K562 (cell line): ENCODE measurements around the gene GCGR. TPM values are rescaled to one million over a fixed set of nuclear protein-coding genes. Genes with fewer than 3 reads are reported as not detected.

Experiments used
- ASH1L ChIP-seq: fragments of 450-650 bp; IDR thresholded peaks from 2 replicates; pipeline ENCODE4 v1.6.1; 2018; ENCODE audit warnings: borderline replicate concordance, mild to moderate bottlenecking, low read depth; ENCODE audit not compliant: partially characterized antibody
- CBX1 ChIP-seq: sonication (generic); IDR thresholded peaks from 2 replicates; pipeline ENCODE4 v1.6.1; 2016; ENCODE audit warnings: antibody characterized with exemption, low read depth, mild to moderate bottlenecking
- CCNT2 ChIP-seq: IDR thresholded peaks from 2 replicates; pipeline ENCODE4 v1.6.1; 2011; ENCODE audit warnings: borderline replicate concordance, low read depth, mild to moderate bottlenecking, moderate library complexity, mixed read lengths, low read length; ENCODE audit not compliant: insufficient read length; ENCODE audit errors: extremely low read depth
- ESRRB ChIP-seq: fragments of 250-450 bp; sonication (Bioruptor Pico); IDR thresholded peaks from 2 replicates; pipeline ENCODE4 v1.5.0; 2020; ENCODE audit warnings: mild to moderate bottlenecking, moderate library complexity, borderline replicate concordance
- ETS2 ChIP-seq: IDR thresholded peaks from 2 replicates; pipeline ENCODE4 v1.6.1; 2016; ENCODE audit warnings: borderline replicate concordance, missing genetic modification characterization, mild to moderate bottlenecking, moderate library complexity, missing compliant biosample characterization; ENCODE audit not compliant: poor library complexity, severe bottlenecking
- MCM2 ChIP-seq: fragments of 450-650 bp; IDR thresholded peaks from 2 replicates; pipeline ENCODE4 v1.6.1; 2017; ENCODE audit warnings: low read depth, mild to moderate bottlenecking
- MNT ChIP-seq, 2 experiments: fragments of 450-650 bp; conservative IDR thresholded peaks; 2 replicates each; pipeline ENCODE4 v1.6.1; 2017; ENCODE audit warnings: mild to moderate bottlenecking in 2 of 2, moderate library complexity in 2 of 2
- MTF1 ChIP-seq: fragments of 250-450 bp; sonication (Bioruptor Pico); IDR thresholded peaks from 2 replicates; pipeline ENCODE4 v1.9.0; 2021; ENCODE audit warnings: moderate library complexity, mild to moderate bottlenecking, inconsistent platforms, borderline replicate concordance
- NFXL1 ChIP-seq: fragments of 450-650 bp; formaldehyde crosslinking; IDR thresholded peaks from 2 replicates; pipeline ENCODE4 v1.4.0; 2021; ENCODE audit warnings: mild to moderate bottlenecking
- NR2C2 ChIP-seq, 2 experiments: fragments of 200-800 bp in 1 of 2; sonication (Bioruptor generic) in 1 of 2; sonication (generic) in 1 of 2; formaldehyde crosslinking in 1 of 2; IDR thresholded peaks; 2 replicates each; pipeline versions ENCODE4 v1.6.1 to v1.8.0; 2016 to 2022; ENCODE audit warnings: mild to moderate bottlenecking in 1 of 2, missing compliant biosample characterization in 1 of 2, missing genetic modification characterization in 1 of 2, missing genetic modification reagents in 1 of 2
- NUFIP1 ChIP-seq: fragments of 450-650 bp; IDR thresholded peaks from 2 replicates; pipeline ENCODE4 v1.6.1; 2018; ENCODE audit not compliant: partially characterized antibody
- POLR2A ChIP-seq: fragments of 450-650 bp; conservative IDR thresholded peaks from 2 replicates; pipeline ENCODE4 v1.6.1; 2016
- POLR2AphosphoS2 ChIP-seq: IDR thresholded peaks from 2 replicates; pipeline ENCODE4 v1.6.1; 2012; ENCODE audit warnings: low read length, improper control_type of control experiment
- POLR2B ChIP-seq: fragments of 450-650 bp; IDR thresholded peaks from 2 replicates; pipeline ENCODE4 v1.6.1; 2018; ENCODE audit warnings: low read depth; ENCODE audit not compliant: partially characterized antibody
- RNF2 ChIP-seq: sonication (generic); IDR thresholded peaks from 2 replicates; pipeline ENCODE4 v1.6.1; 2016
- TRIM28 ChIP-seq: fragments of 450-650 bp; IDR thresholded peaks from 2 replicates; pipeline ENCODE4 v1.6.1; 2017
- ZFP36 ChIP-seq: fragments of 150-350 bp; IDR thresholded peaks from 2 replicates; pipeline ENCODE4 v1.6.1; 2018; ENCODE audit warnings: low read length, low read depth; ENCODE audit not compliant: partially characterized antibody
- ZNF124 ChIP-seq: sonication (generic); formaldehyde crosslinking; IDR thresholded peaks from 2 replicates; pipeline ENCODE4 v1.8.1; 2022; ENCODE audit warnings: missing genetic modification reagents
- ZNF316 ChIP-seq: fragments of 450-650 bp; IDR thresholded peaks from 2 replicates; pipeline ENCODE4 v1.6.1; 2016
- ZNF785 ChIP-seq: fragments of 250-450 bp; sonication (Bioruptor Pico); IDR thresholded peaks from 2 replicates; pipeline ENCODE4 v1.4.0; 2020; ENCODE audit warnings: mild to moderate bottlenecking
- polyA plus RNA-seq, 8 experiments: library from polyadenylated mRNA; depleted of rRNA in 4 of 8; stranded (reverse) in 5 of 8; unstranded in 3 of 8; fragments of >200 nt; fragmentation: Nextera tagmentation in 2 of 8; fragmentation: Illumina TruSeq in 1 of 8; extraction: Ambion mirVana in 2 of 8; extraction: Trizol in 1 of 8; gene quantifications; 2 replicates each; pipeline versions ENCODE4 v1.2.1 to v1.2.3, GENCODE V29; 2011 to 2014; ENCODE audit warnings: inconsistent platforms in 1 of 8, missing spikeins in 1 of 8
- total RNA-seq, 7 experiments: library from RNA; depleted of rRNA in 6 of 7; stranded (reverse); fragments of >200 nt in 6 of 7; fragmentation: Illumina TruSeq in 2 of 7; extraction: Trizol in 2 of 7; gene quantifications; 2 replicates each; pipeline versions ENCODE4 v1.2.1 to v1.2.3, GENCODE V29; 2011 to 2021; ENCODE audit warnings: low replicate concordance in 1 of 7
- TF ChIP-seq, protein P1 (sequence below): sonication (generic); formaldehyde crosslinking; IDR thresholded peaks from 2 replicates; pipeline ENCODE4 v1.8.0; 2022; ENCODE audit warnings: mild to moderate bottlenecking, low read depth, missing genetic modification reagents
- TF ChIP-seq, protein P2 (sequence below): sonication (generic); formaldehyde crosslinking; IDR thresholded peaks from 2 replicates; pipeline ENCODE4 v1.9.0; 2022; ENCODE audit warnings: mild to moderate bottlenecking, missing genetic modification reagents
- TF ChIP-seq, protein P3 (sequence below): fragments of 150-350 bp; IDR thresholded peaks from 2 replicates; pipeline ENCODE4 v1.6.1; 2014; ENCODE audit warnings: low read depth, mild to moderate bottlenecking, low read length, borderline replicate concordance

GCGR gene
- total and polyA plus RNA-seq, 9 of the 15 experiments (the other 6 are each of a cell fraction or from before 2014, with no cell fraction given): not detected

- TF ChIP-seq NUFIP1: no peak
- no peak for TF ChIP-seq ZFP36
- no peak for TF ChIP-seq ASH1L
- TF ChIP-seq ZNF124 (CRISPR knock-in tag): no peak
- TF ChIP-seq POLR2B: peak; percentile 82
- TF ChIP-seq CBX1: no peak
- no peak for TF ChIP-seq ETS2 (tag)
- no peak for TF ChIP-seq NFXL1 (CRISPR knock-in tag)
- no peak for TF ChIP-seq MNT (conservative IDR thresholded peaks at IDR 0.05)
- no peak for TF ChIP-seq NR2C2 (CRISPR knock-in tag; IDR thresholded peaks at IDR 0.05)
- TF ChIP-seq NR2C2 (tag; IDR thresholded peaks at IDR 0.05): peak; percentile 30; the same call in 1 of the 2 replicates
- no peak for TF ChIP-seq ZNF785
- TF ChIP-seq MCM2: no peak
- no peak for TF ChIP-seq MTF1
- no peak for TF ChIP-seq TRIM28
- TF ChIP-seq ZNF316: no peak
- TF ChIP-seq, protein P1, sequence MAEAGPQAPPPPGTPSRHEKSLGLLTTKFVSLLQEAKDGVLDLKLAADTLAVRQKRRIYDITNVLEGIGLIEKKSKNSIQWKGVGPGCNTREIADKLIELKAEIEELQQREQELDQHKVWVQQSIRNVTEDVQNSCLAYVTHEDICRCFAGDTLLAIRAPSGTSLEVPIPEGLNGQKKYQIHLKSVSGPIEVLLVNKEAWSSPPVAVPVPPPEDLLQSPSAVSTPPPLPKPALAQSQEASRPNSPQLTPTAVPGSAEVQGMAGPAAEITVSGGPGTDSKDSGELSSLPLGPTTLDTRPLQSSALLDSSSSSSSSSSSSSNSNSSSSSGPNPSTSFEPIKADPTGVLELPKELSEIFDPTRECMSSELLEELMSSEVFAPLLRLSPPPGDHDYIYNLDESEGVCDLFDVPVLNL: no peak
- TF ChIP-seq, protein P2, sequence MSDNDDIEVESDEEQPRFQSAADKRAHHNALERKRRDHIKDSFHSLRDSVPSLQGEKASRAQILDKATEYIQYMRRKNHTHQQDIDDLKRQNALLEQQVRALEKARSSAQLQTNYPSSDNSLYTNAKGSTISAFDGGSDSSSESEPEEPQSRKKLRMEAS: peak; percentile 24; the same call in 1 of the 2 replicates
- peak; percentile 95 for TF ChIP-seq POLR2AphosphoS2
- peak; percentile 72 for TF ChIP-seq POLR2A
- TF ChIP-seq CCNT2: no peak
- no peak for TF ChIP-seq ESRRB (CRISPR knock-in tag)
- TF ChIP-seq, protein P3, sequence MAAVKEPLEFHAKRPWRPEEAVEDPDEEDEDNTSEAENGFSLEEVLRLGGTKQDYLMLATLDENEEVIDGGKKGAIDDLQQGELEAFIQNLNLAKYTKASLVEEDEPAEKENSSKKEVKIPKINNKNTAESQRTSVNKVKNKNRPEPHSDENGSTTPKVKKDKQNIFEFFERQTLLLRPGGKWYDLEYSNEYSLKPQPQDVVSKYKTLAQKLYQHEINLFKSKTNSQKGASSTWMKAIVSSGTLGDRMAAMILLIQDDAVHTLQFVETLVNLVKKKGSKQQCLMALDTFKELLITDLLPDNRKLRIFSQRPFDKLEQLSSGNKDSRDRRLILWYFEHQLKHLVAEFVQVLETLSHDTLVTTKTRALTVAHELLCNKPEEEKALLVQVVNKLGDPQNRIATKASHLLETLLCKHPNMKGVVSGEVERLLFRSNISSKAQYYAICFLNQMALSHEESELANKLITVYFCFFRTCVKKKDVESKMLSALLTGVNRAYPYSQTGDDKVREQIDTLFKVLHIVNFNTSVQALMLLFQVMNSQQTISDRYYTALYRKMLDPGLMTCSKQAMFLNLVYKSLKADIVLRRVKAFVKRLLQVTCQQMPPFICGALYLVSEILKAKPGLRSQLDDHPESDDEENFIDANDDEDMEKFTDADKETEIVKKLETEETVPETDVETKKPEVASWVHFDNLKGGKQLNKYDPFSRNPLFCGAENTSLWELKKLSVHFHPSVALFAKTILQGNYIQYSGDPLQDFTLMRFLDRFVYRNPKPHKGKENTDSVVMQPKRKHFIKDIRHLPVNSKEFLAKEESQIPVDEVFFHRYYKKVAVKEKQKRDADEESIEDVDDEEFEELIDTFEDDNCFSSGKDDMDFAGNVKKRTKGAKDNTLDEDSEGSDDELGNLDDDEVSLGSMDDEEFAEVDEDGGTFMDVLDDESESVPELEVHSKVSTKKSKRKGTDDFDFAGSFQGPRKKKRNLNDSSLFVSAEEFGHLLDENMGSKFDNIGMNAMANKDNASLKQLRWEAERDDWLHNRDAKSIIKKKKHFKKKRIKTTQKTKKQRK: no peak
- TF ChIP-seq RNF2: no peak
These were observed 39.0 kb downstream of the GCGR start (continued) for GRCh38 chr17:81842725-81843504.
